DND-41 (cell line): ENCODE results near the gene TBC1D23.
"Not testable (repeated sequence)": the region's sequence is repeated elsewhere in the genome, so short reads cannot be mapped to it uniquely, and the experiment has no call there.

Source experiments
- ATAC-seq: fragments of 200-7000 bp; cut with Tn5 transposase; 3 replicates; pipeline ENCODE4 v1.9.1; 2021; ENCODE audit warnings: low read depth; ENCODE audit not compliant: insufficient read depth
- DNase-seq: peaks from one replicate; pipeline ENCODE4 v3.0.0-alpha.2; 2020
- H2AFZ ChIP-seq: 2 replicates; pipeline ENCODE4 v1.6.0; 2012; ENCODE audit warnings: low read depth, low read length
- H3K27ac ChIP-seq: 2 replicates; pipeline ENCODE4 v1.5.1; 2012; ENCODE audit warnings: low read length, inconsistent platforms
- H3K27me3 ChIP-seq: fragments of 200-600 bp; sonication (generic); 2 replicates; pipeline ENCODE4 v1.6.0; 2012; ENCODE audit warnings: low read length, mild to moderate bottlenecking, inconsistent platforms; ENCODE audit not compliant: insufficient read depth, poor library complexity
- H3K36me3 ChIP-seq: 2 replicates; pipeline ENCODE4 v1.5.1; 2012; ENCODE audit warnings: low read length, inconsistent platforms; ENCODE audit not compliant: insufficient read depth
- H3K4me1 ChIP-seq: 2 replicates; pipeline ENCODE4 v1.5.1; 2012; ENCODE audit warnings: mild to moderate bottlenecking, low read length; ENCODE audit not compliant: insufficient read depth
- H3K4me2 ChIP-seq: 2 replicates; pipeline ENCODE4 v1.6.0; 2012; ENCODE audit warnings: mild to moderate bottlenecking, moderate library complexity, low read length, inconsistent platforms; ENCODE audit not compliant: insufficient read depth
- H3K4me3 ChIP-seq, 2 experiments: fragments of 200-600 bp in 1 of 2; shearing (Covaris generic) in 1 of 2; 2 replicates each; pipeline ENCODE4 v1.5.1; 2012 to 2016; ENCODE audit warnings: inconsistent platforms in 2 of 2, low read length in 2 of 2, mild to moderate bottlenecking in 2 of 2, low read depth in 1 of 2, moderate library complexity in 1 of 2
- H3K79me2 ChIP-seq: 2 replicates; pipeline ENCODE4 v1.6.0; 2012; ENCODE audit warnings: low read length, inconsistent platforms; ENCODE audit not compliant: insufficient read depth
- H3K9ac ChIP-seq: 2 replicates; pipeline ENCODE4 v1.6.0; 2012; ENCODE audit warnings: low read depth, mild to moderate bottlenecking, inconsistent platforms, low read length, moderate library complexity
- H3K9me3 ChIP-seq: 2 replicates; pipeline ENCODE4 v1.5.1; 2012; ENCODE audit warnings: low read length, moderate library complexity, mild to moderate bottlenecking, inconsistent platforms; ENCODE audit not compliant: insufficient read depth, severe bottlenecking
- H4K20me1 ChIP-seq: 2 replicates; pipeline ENCODE4 v1.6.0; 2012; ENCODE audit warnings: low read length; ENCODE audit not compliant: insufficient read depth
- CTCF ChIP-seq: IDR thresholded peaks from 2 replicates; pipeline ENCODE4 v1.5.1; 2012; ENCODE audit warnings: borderline replicate concordance, low read length, moderate library complexity, mild to moderate bottlenecking; ENCODE audit not compliant: poor library complexity, severe bottlenecking; ENCODE audit errors: extremely low read depth
- EZH2 ChIP-seq: IDR thresholded peaks from 3 replicates; pipeline ENCODE4 v1.6.1; 2012; ENCODE audit warnings: borderline replicate concordance, low read depth, mild to moderate bottlenecking, moderate library complexity, low read length, inconsistent platforms; ENCODE audit not compliant: severe bottlenecking

TBC1D23 gene

DNA sequence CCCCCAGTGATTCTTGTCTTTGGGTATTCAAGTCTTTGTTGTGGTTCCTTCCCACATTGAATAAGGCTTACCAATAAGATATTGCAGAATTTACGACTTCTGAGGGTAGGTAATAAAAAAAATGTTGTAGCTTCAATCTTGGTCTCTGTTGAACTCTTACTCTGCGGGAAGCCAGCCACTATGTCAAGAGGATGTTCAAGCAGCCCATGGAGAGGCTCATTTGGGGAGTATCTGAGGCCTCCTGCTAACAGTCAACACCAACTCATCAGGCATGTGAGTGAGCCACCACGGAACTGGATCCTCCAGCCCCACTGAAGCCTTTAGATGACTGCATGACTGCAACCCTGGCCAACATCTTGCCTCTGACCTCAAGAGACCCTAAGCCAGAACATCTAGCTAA is 3.2 kb upstream of the TBC1D23 start:
- Histone ChIP-seq H3K9ac (no peak overlapping the region), H3K36me3 (no peaks in the 10 kb centered on the region), H3K4me1 (peaks cover 25% of the 10 kb centered on the region), H3K4me3 (no peak overlapping the region), H2AFZ (no peak overlapping the region), H4K20me1 (no peaks in the 10 kb centered on the region; the same call in 1 of the 2 replicates), H3K79me2 (peaks cover 18% of the 10 kb centered on the region), H3K9me3 (no peaks in the 10 kb centered on the region), H3K4me2 (no peak overlapping the region), H3K27me3 (no peaks in the 10 kb centered on the region), H3K27ac (no peak overlapping the region)
- no peak for ATAC-seq
- DNase-seq: peak; percentile 8
- TF ChIP-seq EZH2 (no peak), CTCF (no peak)

DNA sequence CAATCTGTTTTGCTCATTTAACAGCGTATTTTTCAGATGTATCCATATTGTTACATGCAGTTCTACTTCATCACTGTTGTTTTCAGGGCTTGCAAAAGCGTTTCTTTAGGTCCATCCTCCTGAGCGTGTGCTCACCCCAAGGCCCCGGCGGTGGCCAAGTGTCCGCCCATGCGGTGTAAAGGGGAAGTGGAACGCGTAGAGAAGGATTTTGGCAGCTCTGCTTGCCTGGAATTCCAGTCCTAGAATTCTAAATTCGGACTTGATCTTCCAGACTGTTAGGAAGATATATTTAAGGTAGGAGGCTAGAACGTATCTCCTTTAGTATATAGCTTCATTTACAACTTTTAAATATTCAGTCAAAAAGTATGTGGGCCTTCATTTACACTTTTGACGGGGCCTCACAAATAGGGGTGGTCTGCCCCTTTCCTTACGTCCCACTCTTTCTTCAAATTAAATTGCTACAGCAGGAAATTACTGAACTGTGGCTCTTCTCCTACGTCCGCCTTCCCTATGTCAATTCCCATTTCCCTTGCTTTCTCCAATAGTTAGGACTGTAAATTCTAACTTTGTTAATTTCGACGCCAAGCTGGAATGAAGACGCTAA is 609 bp upstream of the TBC1D23 start:
- TF ChIP-seq EZH2 (no peak), CTCF (no peak)
- Histone ChIP-seq H3K79me2 (peaks cover 43% of the 10 kb centered on the region), H3K9me3 (no peaks in the 10 kb centered on the region), H4K20me1 (peaks cover 5% of the 10 kb centered on the region; the same call in 1 of the 2 replicates), H3K9ac (peak overlapping the region; percentile 76), H3K27ac (peak overlapping the region; percentile 85), H3K4me2 (peak overlapping the region; percentile 92), H3K4me3 (peak overlapping the region; percentile 49 to 79; a peak in 3 of 4 replicates), H3K36me3 (no peaks in the 10 kb centered on the region), H3K4me1 (peaks cover 33% of the 10 kb centered on the region), H2AFZ (peak overlapping the region; percentile 77), H3K27me3 (no peaks in the 10 kb centered on the region)
- no peak for ATAC-seq
- DNase-seq: no peak

DNA sequence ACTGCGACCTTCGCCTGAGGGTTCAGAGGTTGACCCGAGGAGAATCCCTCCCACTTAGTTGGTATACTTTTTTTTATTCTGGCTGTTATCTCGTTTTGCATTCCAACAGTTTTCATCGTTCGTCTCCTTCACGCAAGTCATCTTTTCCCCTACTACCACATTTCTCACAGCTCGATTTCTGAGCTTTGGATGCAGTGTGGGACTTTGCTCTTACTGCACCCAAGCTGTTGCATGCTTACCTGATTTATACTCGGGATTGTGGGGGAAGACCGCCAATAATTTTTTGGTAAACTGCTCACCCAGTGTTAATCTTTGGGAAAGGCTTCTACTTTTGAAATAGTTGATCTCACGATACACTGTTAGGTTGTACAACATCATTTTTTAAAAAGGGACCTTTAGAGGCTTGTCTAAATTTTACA is 702 bp downstream of the TBC1D23 start:
- H2AFZ ChIP-seq: peak overlapping the region; percentile 77
- TF ChIP-seq CTCF (no peak), EZH2 (no peak)
- ATAC-seq: no peak
- H3K9me3 ChIP-seq: no peaks in the 10 kb centered on the region
- peak overlapping the region; percentile 49 to 79 for H3K4me3 ChIP-seq
- peaks cover 5% of the 10 kb centered on the region; the same call in 1 of the 2 replicates for H4K20me1 ChIP-seq
- H3K4me2 ChIP-seq: peak overlapping the region; percentile 92
- peak overlapping the region; percentile 76 for H3K9ac ChIP-seq
- H3K27me3 ChIP-seq: no peaks in the 10 kb centered on the region
- peak overlapping the region; percentile 85 for H3K27ac ChIP-seq
- DNase-seq: no peak
- H3K79me2 ChIP-seq: peaks cover 56% of the 10 kb centered on the region
- H3K36me3 ChIP-seq: no peaks in the 10 kb centered on the region
- peaks cover 33% of the 10 kb centered on the region for H3K4me1 ChIP-seq

- not testable (repeated sequence) for H2AFZ ChIP-seq, H3K4me3 ChIP-seq, H3K27me3 ChIP-seq, H3K27ac ChIP-seq, H3K9ac ChIP-seq, DNase-seq, ATAC-seq, H3K36me3 ChIP-seq, H3K9me3 ChIP-seq, H4K20me1 ChIP-seq
- H3K79me2 ChIP-seq: peaks cover 71% of the 10 kb centered on the region
- H3K4me1 ChIP-seq: peaks cover 33% of the 10 kb centered on the region
- H3K4me2 ChIP-seq: peak overlapping the region; percentile 92; the same call in 1 of the 2 replicates
Measured at GRCh38 chr3:100262925-100263324, 2.1 kb downstream of the TBC1D23 start.
